ENCODE data around the gene TMEM53.
A peak's percentile ranks its signal among the peaks of the same experiment; 100 is the strongest.

TMEM53 gene

GRCh38 chr1:44628962-44629756 is 45.1 kb downstream of the TMEM53 start:
- no peak for DNase-seq (ENCODE audit: low read depth in 2 of 2)

- DNase-seq (ENCODE audit: low read depth in 2 of 2) = no peak
Observed at GRCh38 chr1:44625348-44625747, 48.9 kb downstream of the TMEM53 start.

GRCh38 chr1:44624268-44624901 is 49.9 kb downstream of the TMEM53 start:
- DNase-seq (ENCODE audit: low read depth in 2 of 2) = no peak

- no peak for DNase-seq (ENCODE audit: low read depth in 2 of 2)
Observed at GRCh38 chr1:44621841-44622286, 52.4 kb downstream of the TMEM53 start.

- DNase-seq (ENCODE audit: low read depth in 2 of 2) = no peak
Observed at GRCh38 chr1:44620072-44620471, 54.2 kb downstream of the TMEM53 start.

GRCh38 chr1:44619261-44619900 is 54.9 kb downstream of the TMEM53 start:
- no peak for DNase-seq (ENCODE audit: low read depth in 2 of 2)

GRCh38 chr1:44617703-44618029 is 56.6 kb downstream of the TMEM53 start:
- DNase-seq (ENCODE audit: low read depth in 2 of 2) = no peak

GRCh38 chr1:44616991-44617702 is 57.1 kb downstream of the TMEM53 start:
- DNase-seq (ENCODE audit: low read depth in 2 of 2) = no peak

GRCh38 chr1:44616284-44616990 is 57.8 kb downstream of the TMEM53 start:
- DNase-seq (ENCODE audit: low read depth in 2 of 2) = no peak

GRCh38 chr1:44613941-44614340 is 60.3 kb downstream of the TMEM53 start:
- DNase-seq (ENCODE audit: low read depth in 2 of 2) = no peak

- no peak for DNase-seq (ENCODE audit: low read depth in 2 of 2)
Observed at GRCh38 chr1:44611866-44612265, 62.4 kb downstream of the TMEM53 start.

- DNase-seq (ENCODE audit: low read depth in 2 of 2) = no peak
Observed at GRCh38 chr1:44611419-44611818, 62.9 kb downstream of the TMEM53 start.

- DNase-seq (ENCODE audit: low read depth in 2 of 2) = no peak
Observed at GRCh38 chr1:44610527-44611148, 63.6 kb downstream of the TMEM53 start.

GRCh38 chr1:44609768-44610526 is 64.3 kb downstream of the TMEM53 start:
- DNase-seq (ENCODE audit: low read depth in 2 of 2) = no peak

GRCh38 chr1:44609412-44609767 is 64.9 kb downstream of the TMEM53 start:
- peak in 1 of 2 donors; percentile 6 for DNase-seq (ENCODE audit: low read depth in 2 of 2)

GRCh38 chr1:44608141-44608540 is 66.1 kb downstream of the TMEM53 start:
- DNase-seq (ENCODE audit: low read depth in 2 of 2) = no peak

GRCh38 chr1:44606701-44607281 is 67.5 kb downstream of the TMEM53 start:
- no peak for DNase-seq (ENCODE audit: low read depth in 2 of 2)

- no peak for DNase-seq (ENCODE audit: low read depth in 2 of 2)
Observed at GRCh38 chr1:44605914-44606615, 68.2 kb downstream of the TMEM53 start.

- no peak for DNase-seq (ENCODE audit: low read depth in 2 of 2)
Observed at GRCh38 chr1:44604157-44604955, 69.9 kb downstream of the TMEM53 start.

Measured in activated CD8-positive, alpha-beta memory T cell treated with anti-CD3 and anti-CD28 coated beads for 4 hours (primary cell).